ENCODE results near the gene RUBCNL. TPM values are rescaled to one million over a fixed set of nuclear protein-coding genes. Genes with fewer than 3 reads are reported as not detected.
A peak's percentile ranks its signal among the peaks of the same experiment; 100 is the strongest.

Gene RUBCNL
- total RNA-seq, 4 donors from 2014 or later: 0.86 to 3.6 (median 1.4) TPM

DNA sequence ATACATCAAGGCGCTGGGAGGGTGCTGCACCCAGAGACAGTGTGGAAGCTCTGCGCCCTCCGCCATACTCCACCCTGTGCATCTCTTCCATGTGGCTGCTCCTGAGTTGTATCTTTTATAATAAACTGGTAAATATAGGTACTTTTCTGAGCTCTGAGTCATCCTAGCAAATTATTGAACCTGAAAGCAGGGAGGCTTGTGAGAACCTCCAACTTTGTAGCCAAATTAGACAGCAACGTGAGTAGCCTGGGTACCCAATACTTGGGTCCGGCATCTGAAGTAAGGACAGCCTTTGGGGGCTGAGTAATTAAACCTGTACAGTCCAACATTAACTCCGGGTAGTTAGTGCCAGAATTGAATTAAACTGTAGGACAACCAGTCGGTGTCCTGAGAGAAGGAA lies 57.4 kb downstream of the RUBCNL start:
- Histone ChIP-seq H3K27ac (replicated peaks in 1 of 4) (no peak overlapping the region), H3K36me3 (no peaks in the 10 kb centered on the region), H3K4me3 (no peak overlapping the region), H3K27me3 (peaks cover 0 to 6% (median 0%) of the 10 kb centered on the region in 4 donors), H3K9me3 (no peaks in the 10 kb centered on the region), H3K4me1 (no peaks in the 10 kb centered on the region)
- DNase-seq (ENCODE audit: extremely low spot score): no peak
- 94% methylated on average over 7 of the region's 7 CpGs for WGBS
- TF ChIP-seq, protein P1, sequence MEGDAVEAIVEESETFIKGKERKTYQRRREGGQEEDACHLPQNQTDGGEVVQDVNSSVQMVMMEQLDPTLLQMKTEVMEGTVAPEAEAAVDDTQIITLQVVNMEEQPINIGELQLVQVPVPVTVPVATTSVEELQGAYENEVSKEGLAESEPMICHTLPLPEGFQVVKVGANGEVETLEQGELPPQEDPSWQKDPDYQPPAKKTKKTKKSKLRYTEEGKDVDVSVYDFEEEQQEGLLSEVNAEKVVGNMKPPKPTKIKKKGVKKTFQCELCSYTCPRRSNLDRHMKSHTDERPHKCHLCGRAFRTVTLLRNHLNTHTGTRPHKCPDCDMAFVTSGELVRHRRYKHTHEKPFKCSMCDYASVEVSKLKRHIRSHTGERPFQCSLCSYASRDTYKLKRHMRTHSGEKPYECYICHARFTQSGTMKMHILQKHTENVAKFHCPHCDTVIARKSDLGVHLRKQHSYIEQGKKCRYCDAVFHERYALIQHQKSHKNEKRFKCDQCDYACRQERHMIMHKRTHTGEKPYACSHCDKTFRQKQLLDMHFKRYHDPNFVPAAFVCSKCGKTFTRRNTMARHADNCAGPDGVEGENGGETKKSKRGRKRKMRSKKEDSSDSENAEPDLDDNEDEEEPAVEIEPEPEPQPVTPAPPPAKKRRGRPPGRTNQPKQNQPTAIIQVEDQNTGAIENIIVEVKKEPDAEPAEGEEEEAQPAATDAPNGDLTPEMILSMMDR (IDR thresholded peaks at IDR 0.05): no peak
- no peak for TF ChIP-seq POLR2AphosphoS5 (IDR thresholded peaks at IDR 0.05)
- no peak for TF ChIP-seq POLR2A (IDR thresholded peaks at IDR 0.05; ENCODE audit: low read depth)
- TF ChIP-seq EP300 (IDR thresholded peaks at IDR 0.05): no peak
- intact Hi-C loops (cut with DNase I): no loop called here

DNA sequence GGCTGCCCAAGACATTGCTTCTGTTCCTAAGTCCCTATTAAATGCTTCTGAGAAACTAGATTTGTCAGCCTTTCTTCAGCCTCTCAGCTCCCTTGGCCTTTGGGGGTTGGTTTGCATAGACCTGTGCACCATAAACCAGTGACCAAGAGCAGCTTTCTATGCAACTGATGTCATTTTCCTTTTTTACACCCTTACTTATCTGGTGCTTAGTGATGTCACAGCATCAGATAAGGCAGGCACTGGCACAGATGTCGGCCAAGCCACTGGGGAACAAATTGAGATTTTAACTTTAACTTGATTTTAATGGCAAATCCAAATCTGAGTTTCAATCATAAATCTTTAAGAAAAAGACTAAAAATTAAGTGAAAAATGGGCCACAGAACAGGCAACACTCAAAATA lies 59.8 kb downstream of the RUBCNL start:
- WGBS: 71% methylated on average over 1 of the region's 1 CpG
- intact Hi-C loops (cut with DNase I): no loop called here
- TF ChIP-seq, protein P1 (IDR thresholded peaks at IDR 0.05): no peak
- TF ChIP-seq POLR2A (IDR thresholded peaks at IDR 0.05; ENCODE audit: low read depth): no peak
- no peak for TF ChIP-seq EP300 (IDR thresholded peaks at IDR 0.05)
- TF ChIP-seq POLR2AphosphoS5 (IDR thresholded peaks at IDR 0.05): no peak
- Histone ChIP-seq H3K9me3 (no peaks in the 10 kb centered on the region), H3K4me1 (no peaks in the 10 kb centered on the region), H3K27me3 (peaks cover 0 to 6% (median 0%) of the 10 kb centered on the region in 4 donors), H3K4me3 (no peak overlapping the region), H3K36me3 (no peaks in the 10 kb centered on the region), H3K27ac (replicated peaks in 1 of 4) (no peak overlapping the region)
- DNase-seq (ENCODE audit: extremely low spot score): no peak

DNA sequence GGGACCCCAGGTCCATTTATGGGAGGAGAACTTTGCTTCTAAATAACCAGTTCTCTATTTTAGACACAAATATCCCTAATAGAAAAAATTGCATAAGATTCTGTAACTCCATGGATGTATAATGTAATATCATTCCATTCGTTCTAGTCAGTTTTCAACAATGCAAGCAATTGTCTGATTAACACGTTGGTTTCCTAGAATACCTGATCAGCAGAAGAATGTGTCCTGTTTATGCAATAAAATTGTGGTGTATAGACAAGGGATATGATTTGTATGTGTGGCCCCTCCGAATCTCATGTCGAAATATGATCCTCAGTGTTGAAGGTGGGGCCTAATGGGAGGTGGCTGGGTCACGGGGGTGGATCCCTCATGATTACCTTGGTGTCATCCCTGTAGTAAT lies 62.1 kb downstream of the RUBCNL start:
- TF ChIP-seq POLR2AphosphoS5 (IDR thresholded peaks at IDR 0.05) (no peak), EP300 (IDR thresholded peaks at IDR 0.05) (no peak), POLR2A (IDR thresholded peaks at IDR 0.05; ENCODE audit: low read depth) (no peak)
- TF ChIP-seq, protein P1 (IDR thresholded peaks at IDR 0.05): no peak
- Histone ChIP-seq H3K4me1 (no peaks in the 10 kb centered on the region), H3K36me3 (no peaks in the 10 kb centered on the region), H3K27ac (replicated peaks in 1 of 4) (no peak overlapping the region), H3K9me3 (no peaks in the 10 kb centered on the region), H3K4me3 (no peak overlapping the region), H3K27me3 (peaks cover 0 to 6% (median 0%) of the 10 kb centered on the region in 4 donors)
- 73% methylated on average over 5 of the region's 5 CpGs for WGBS
- intact Hi-C loops (cut with DNase I): no loop called here
- DNase-seq (ENCODE audit: extremely low spot score): no peak

DNA sequence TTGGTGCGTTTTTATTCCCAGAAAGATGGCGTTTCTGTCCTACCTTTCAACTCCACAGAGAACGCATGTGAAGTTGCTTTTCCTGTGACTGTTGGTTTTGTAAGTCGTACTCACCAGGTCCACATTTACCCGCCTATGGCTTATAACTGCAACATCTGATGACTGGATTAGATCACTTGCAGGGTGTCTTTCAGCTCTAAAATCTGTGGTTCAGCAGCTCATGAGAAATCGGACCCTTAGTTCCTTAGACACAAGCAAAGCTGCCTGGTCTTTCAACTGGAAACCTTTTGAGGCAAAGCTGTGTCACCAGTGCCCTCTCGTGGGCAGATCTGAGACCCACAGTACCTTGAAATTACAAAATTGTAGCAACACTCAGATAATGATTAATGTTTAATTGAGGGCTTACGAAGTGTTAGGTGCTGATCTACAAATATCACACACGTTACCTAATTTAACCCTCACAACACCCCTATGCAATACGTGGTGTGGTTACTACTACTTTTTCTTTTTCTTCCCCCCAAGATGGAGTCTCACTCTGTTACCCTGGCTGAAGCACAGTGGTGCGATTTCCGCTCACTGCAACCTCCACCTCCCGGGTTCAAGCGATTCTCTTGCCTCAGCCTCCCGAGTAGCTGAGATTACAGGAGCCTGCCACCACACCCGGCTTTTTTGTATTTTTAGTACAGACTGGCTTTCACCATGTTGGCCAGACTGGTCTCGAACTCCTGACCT lies 65.4 kb downstream of the RUBCNL start:
- WGBS: 64% methylated on average over 17 of the region's 17 CpGs
- intact Hi-C loops (cut with DNase I): no loop called here
- H3K27me3 ChIP-seq: peaks cover 0 to 5% (median 0%) of the 10 kb centered on the region in 4 donors
- H3K4me1 ChIP-seq: no peaks in the 10 kb centered on the region
- H3K4me3 ChIP-seq: no peak overlapping the region
- H3K27ac ChIP-seq (replicated peaks in 1 of 4): no peak overlapping the region
- H3K36me3 ChIP-seq: no peaks in the 10 kb centered on the region
- H3K9me3 ChIP-seq: no peaks in the 10 kb centered on the region
- no peak for DNase-seq (ENCODE audit: extremely low spot score)
- no peak for TF ChIP-seq POLR2A (IDR thresholded peaks at IDR 0.05; ENCODE audit: low read depth)
- TF ChIP-seq, protein P1 (IDR thresholded peaks at IDR 0.05): peak; percentile 36 to 60 (median 46)

DNA sequence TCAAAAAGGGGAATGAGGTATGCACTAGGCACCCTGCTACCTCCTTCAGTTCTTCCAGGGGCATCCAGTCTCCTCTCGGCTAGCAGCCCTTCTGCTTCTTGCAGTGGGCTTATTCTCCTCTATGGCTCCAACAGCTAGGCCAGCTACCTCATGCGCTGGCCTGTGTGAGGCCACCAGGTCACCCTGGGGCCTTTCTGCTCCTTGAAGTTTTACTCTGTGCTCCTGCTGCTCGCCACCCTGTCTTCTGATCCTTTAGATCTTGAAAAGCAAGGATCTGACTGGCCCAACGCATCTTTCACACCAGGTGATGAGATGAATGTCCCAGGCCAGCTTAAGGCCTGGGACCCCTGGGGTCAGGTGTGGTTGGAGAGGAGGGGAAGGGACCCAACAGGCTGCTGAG lies 66.2 kb downstream of the RUBCNL start:
- TF ChIP-seq, protein P1 (IDR thresholded peaks at IDR 0.05): no peak
- TF ChIP-seq EP300 (IDR thresholded peaks at IDR 0.05) (no peak), POLR2AphosphoS5 (IDR thresholded peaks at IDR 0.05) (no peak), POLR2A (IDR thresholded peaks at IDR 0.05; ENCODE audit: low read depth) (no peak)
- Histone ChIP-seq H3K4me3 (no peak overlapping the region), H3K4me1 (no peaks in the 10 kb centered on the region), H3K9me3 (no peaks in the 10 kb centered on the region), H3K27me3 (no peaks in the 10 kb centered on the region), H3K27ac (replicated peaks in 1 of 4) (no peak overlapping the region), H3K36me3 (no peaks in the 10 kb centered on the region)
- intact Hi-C loops (cut with DNase I): no loop called here
- no peak for DNase-seq (ENCODE audit: extremely low spot score)
- 85% methylated on average over 4 of the region's 4 CpGs for WGBS
